Gastrocnemius medialis (tissue), 4 donors: ENCODE data around the gene CDRT4. TPM values are rescaled to one million over a fixed set of nuclear protein-coding genes. Genes with fewer than 3 reads are reported as not detected.
A peak's percentile ranks its signal among the peaks of the same experiment; 100 is the strongest.

ENCODE experiments used
- ATAC-seq, 2 donors: fragments of 150-250 bp; one replicate each; pipeline ENCODE4 v1.9.1; 2016
- DNase-seq, 2 donors: peaks; one replicate each; pipeline ENCODE4 v3.0.0-alpha.2; 2019
- H3K27ac ChIP-seq, 4 donors: fragments of 200-600 bp; sonication (generic); 1 replicate in 1 of 4; 2 replicates in 3 of 4; pipeline ENCODE4 v1.5.1; 2016 to 2018; ENCODE audit warnings: mild to moderate bottlenecking in 2 of 4, moderate library complexity in 1 of 4
- H3K27me3 ChIP-seq, 3 donors: fragments of 200-600 bp; sonication (generic) in 2 of 3; 1 replicate in 1 of 3; 2 replicates in 2 of 3; pipeline versions ENCODE4 v1.5.1 to v1.6.0; 2016 to 2019; ENCODE audit warnings: mild to moderate bottlenecking in 1 of 3, moderate library complexity in 1 of 3
- H3K36me3 ChIP-seq, 2 donors: fragments of 200-600 bp; sonication (generic) in 1 of 2; one replicate each; pipeline ENCODE4 v1.5.1; 2017 to 2018
- H3K4me1 ChIP-seq, 2 donors: fragments of 200-600 bp; sonication (generic) in 1 of 2; one replicate each; pipeline ENCODE4 v1.5.1; 2016 to 2017; ENCODE audit warnings: mild to moderate bottlenecking in 2 of 2
- H3K4me3 ChIP-seq, 4 donors: fragments of 200-600 bp; sonication (generic) in 3 of 4; 1 replicate in 1 of 4; 2 replicates in 3 of 4; pipeline ENCODE4 v1.5.1; 2016 to 2019; ENCODE audit warnings: mild to moderate bottlenecking in 2 of 4
- H3K9me3 ChIP-seq, 3 donors: fragments of 200-600 bp; sonication (generic) in 2 of 3; 1 replicate in 1 of 3; 2 replicates in 2 of 3; pipeline ENCODE4 v1.5.1; 2016 to 2019
- POLR2A ChIP-seq, 2 donors: fragments of 450-650 bp; IDR thresholded peaks; one replicate each; pipeline ENCODE4 v1.6.1; 2017; ENCODE audit warnings: antibody characterized with exemption in 2 of 2, mild to moderate bottlenecking in 2 of 2, moderate library complexity in 2 of 2
- in situ Hi-C, 4 donors: fragments of 200-750 bp; cut with MboI; loops; one replicate each; pipeline versions ENCODE4 v1.15.0 to v1.8.0; 2017; ENCODE audit warnings: low sequenced_read_pairs in 4 of 4
- intact Hi-C: fragments of 100-400 bp; cut with DNase I; formaldehyde crosslinking; loops from one replicate; pipeline ENCODE4 v1.15.1; 2023; ENCODE audit warnings: low total_unique reads
- total RNA-seq, 4 donors: library from RNA; depleted of rRNA; stranded (reverse); fragments of >200 nt; gene quantifications; one replicate each; pipeline versions ENCODE4 v1.1.0 to v1.2.3, GENCODE V29; 2016
- TF ChIP-seq, protein P1 (sequence below), 5 experiments: fragments of 450-650 bp in 3 of 5; fragments of 200-600 bp in 2 of 5; sonication (generic) in 2 of 5; IDR thresholded peaks in 4 of 5; conservative IDR thresholded peaks in 1 of 5; 1 replicate in 4 of 5; 2 replicates in 1 of 5; pipeline ENCODE4 v1.5.1; 2016 to 2019; ENCODE audit warnings: antibody characterized with exemption in 5 of 5, mild to moderate bottlenecking in 3 of 5, moderate library complexity in 3 of 5

The CDRT4 gene
- total RNA-seq, 4 donors from 2014 or later, result 0.66 to 2.0 (median 1.00) TPM

DNA sequence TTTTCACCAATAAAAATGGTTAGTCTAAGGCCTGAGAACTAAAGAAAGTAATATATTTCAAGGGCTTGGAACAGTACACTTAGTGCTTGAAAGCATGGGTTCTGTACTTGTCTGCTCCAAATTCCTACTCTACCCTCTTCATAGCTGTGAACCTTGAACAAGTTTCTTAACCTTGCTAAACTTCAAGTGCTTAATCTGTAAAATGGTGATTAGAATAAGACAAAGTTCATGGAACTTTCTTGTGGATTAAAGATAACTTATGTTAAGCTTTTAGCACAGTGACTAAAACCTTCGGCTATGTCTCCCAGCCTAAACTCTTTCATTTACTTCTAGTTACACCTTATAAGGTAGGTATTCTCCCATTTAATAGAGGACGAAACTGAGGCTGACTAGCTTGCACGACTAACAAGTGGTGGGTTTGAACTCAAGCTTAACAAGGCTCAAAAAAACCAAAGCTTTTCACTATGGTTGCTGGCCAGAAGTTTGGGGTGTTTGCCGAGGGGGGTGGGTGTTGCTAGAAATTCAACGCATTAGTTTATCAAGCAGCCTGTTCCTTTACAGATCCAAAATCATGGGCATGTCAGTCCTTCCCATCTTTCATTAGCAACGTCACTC, 28.8 kb downstream of the CDRT4 start:
- H3K27me3 ChIP-seq, result no peaks in the 10 kb centered on the region
- no peak for DNase-seq
- no peaks in the 10 kb centered on the region for H3K9me3 ChIP-seq
- H3K4me3 ChIP-seq, result no peak overlapping the region
- no peak for TF ChIP-seq POLR2A (IDR thresholded peaks at IDR 0.05)
- TF ChIP-seq, protein P1, sequence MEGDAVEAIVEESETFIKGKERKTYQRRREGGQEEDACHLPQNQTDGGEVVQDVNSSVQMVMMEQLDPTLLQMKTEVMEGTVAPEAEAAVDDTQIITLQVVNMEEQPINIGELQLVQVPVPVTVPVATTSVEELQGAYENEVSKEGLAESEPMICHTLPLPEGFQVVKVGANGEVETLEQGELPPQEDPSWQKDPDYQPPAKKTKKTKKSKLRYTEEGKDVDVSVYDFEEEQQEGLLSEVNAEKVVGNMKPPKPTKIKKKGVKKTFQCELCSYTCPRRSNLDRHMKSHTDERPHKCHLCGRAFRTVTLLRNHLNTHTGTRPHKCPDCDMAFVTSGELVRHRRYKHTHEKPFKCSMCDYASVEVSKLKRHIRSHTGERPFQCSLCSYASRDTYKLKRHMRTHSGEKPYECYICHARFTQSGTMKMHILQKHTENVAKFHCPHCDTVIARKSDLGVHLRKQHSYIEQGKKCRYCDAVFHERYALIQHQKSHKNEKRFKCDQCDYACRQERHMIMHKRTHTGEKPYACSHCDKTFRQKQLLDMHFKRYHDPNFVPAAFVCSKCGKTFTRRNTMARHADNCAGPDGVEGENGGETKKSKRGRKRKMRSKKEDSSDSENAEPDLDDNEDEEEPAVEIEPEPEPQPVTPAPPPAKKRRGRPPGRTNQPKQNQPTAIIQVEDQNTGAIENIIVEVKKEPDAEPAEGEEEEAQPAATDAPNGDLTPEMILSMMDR (IDR thresholded peaks at IDR 0.05 in 4 of 5, conservative IDR thresholded peaks at IDR 0.05 in 1 of 5), result no peak
- ATAC-seq, result no peak
- intact Hi-C loops (no loop called here), in situ Hi-C loops (no loop called here)
- H3K4me1 ChIP-seq, result peaks cover 28 to 37% of the 10 kb centered on the region in 2 donors
- H3K27ac ChIP-seq, result no peak overlapping the region
- no peaks in the 10 kb centered on the region for H3K36me3 ChIP-seq

DNA sequence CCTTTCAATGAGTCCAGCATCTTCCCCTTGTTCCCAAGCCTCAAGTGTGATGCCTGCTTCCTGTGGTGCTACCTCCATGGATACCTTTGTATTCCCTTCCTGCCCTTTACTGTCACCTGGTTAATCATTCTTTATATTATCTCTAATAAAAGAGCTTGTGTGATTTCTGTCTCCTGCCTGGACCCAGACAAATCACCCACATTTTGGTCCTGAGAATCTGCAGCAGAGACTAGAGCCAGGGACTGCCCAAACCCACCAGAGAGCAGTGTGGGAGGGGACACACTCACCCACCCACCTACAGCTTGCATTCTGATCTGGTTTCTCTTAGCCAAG, 30.2 kb downstream of the CDRT4 start:
- TF ChIP-seq, protein P1 (IDR thresholded peaks at IDR 0.05 in 4 of 5, conservative IDR thresholded peaks at IDR 0.05 in 1 of 5), result no peak
- in situ Hi-C loops, result no loop called here
- Histone ChIP-seq H3K36me3 (no peaks in the 10 kb centered on the region), H3K27me3 (no peaks in the 10 kb centered on the region), H3K4me3 (no peak overlapping the region), H3K9me3 (no peaks in the 10 kb centered on the region), H3K27ac (peak overlapping the region; percentile 58 to 88 (median 64)), H3K4me1 (peaks cover 41 to 51% of the 10 kb centered on the region in 2 donors)
- intact Hi-C loops, result no loop called here
- ATAC-seq (no peak), DNase-seq (no peak)

DNA sequence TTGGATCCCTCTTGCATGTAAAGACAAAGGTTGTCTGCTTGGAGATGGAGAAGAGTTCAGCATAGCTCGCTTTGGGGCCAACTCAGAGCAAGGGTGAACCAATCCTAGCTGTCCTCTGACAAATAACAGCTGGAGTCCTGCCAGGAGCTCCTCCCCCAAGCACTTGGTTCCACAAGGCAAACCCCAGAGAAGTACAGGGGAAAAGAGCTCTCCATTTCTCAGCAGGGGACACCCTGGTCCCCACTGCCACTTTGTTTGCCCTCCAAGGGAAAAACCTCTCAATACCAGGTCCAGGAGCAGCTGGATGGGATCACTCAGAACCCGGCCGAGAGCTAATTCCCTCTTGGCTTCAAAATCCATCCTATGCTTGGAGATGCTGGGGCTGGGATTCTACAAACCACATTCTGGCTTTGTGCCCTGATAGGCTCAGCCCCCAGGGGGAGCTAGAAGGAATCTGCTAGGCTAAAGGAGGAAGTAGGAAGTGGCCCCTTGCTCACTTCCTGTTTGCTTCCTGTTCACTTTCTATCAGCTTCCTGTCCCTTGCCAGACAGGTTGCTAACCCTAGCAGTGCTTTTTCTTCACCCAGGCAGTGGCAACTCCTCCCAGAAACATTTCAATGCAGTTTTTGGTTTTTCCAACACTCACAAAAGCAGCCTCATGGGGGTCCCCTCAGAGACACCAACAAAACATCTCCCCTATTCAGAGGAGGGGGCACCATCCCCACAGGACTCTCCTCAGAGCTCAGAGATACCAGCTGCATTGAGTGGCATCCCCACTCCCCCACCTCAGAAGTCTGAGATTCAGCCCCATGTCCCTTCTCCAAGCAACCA, 30.7 kb downstream of the CDRT4 start:
- intact Hi-C loops, result no loop called here

DNA sequence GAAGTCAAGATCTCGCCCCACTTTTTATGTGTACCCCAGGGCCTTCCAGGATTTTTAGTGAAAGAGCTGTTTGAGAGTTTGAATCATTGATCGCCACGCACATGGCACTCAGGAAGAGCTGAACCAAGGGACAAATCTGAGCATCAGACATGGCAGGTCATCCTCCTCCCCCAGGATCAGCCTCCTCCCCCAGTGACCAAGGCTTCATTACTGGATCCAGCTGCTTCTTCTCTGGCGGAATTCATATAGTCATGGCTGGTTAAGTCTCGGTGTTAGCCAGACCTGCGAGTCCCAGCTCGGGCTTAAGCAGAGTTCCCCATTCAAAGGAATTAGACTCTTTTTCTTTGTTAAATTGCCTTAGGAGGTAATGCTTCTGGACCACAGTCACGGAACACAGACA, 32.5 kb downstream of the CDRT4 start:
- ATAC-seq, result no peak
- TF ChIP-seq, protein P1 (IDR thresholded peaks at IDR 0.05 in 4 of 5, conservative IDR thresholded peaks at IDR 0.05 in 1 of 5), result no peak
- no peak for TF ChIP-seq POLR2A (IDR thresholded peaks at IDR 0.05)
- Histone ChIP-seq H3K9me3 (no peaks in the 10 kb centered on the region), H3K36me3 (no peaks in the 10 kb centered on the region), H3K27me3 (no peaks in the 10 kb centered on the region), H3K4me1 (peaks cover 62 to 66% of the 10 kb centered on the region in 2 donors), H3K4me3 (no peak overlapping the region), H3K27ac (peak overlapping the region; percentile 86 to 94 (median 89))
- in situ Hi-C loops, result no loop called here
- DNase-seq, result no peak
- intact Hi-C loops, result loop anchor here (5.0 kb wide), 1 partner anchor 67 kb away; no protein-coding TSS in a partner anchor

More for the DNA sequence above, 30.7 kb downstream of the CDRT4 start:
- H3K36me3 ChIP-seq, result no peaks in the 10 kb centered on the region
- H3K9me3 ChIP-seq, result no peaks in the 10 kb centered on the region
- H3K27me3 ChIP-seq, result no peaks in the 10 kb centered on the region
- ATAC-seq, result no peak
- peak; percentile 48 to 71 for DNase-seq
- in situ Hi-C loops, result no loop called here
- TF ChIP-seq, protein P1 (IDR thresholded peaks at IDR 0.05 in 4 of 5, conservative IDR thresholded peaks at IDR 0.05 in 1 of 5), result peak in 3 of 5 experiments; percentile 26 to 34 (median 31)
- no peak for TF ChIP-seq POLR2A (IDR thresholded peaks at IDR 0.05)
- no peak overlapping the region for H3K4me3 ChIP-seq
- peaks cover 47 to 55% of the 10 kb centered on the region in 2 donors for H3K4me1 ChIP-seq
- H3K27ac ChIP-seq, result peak overlapping the region; percentile 58 to 88 (median 64)
